IPS DF 4.7 (cell line): ENCODE results near the gene PACC1.

Experiments used
- DNase-seq: peaks from one replicate; pipeline ENCODE4 v3.0.0-alpha.2; 2013; ENCODE audit warnings: low spot score; ENCODE audit errors: extremely low read depth

The PACC1 gene

DNA sequence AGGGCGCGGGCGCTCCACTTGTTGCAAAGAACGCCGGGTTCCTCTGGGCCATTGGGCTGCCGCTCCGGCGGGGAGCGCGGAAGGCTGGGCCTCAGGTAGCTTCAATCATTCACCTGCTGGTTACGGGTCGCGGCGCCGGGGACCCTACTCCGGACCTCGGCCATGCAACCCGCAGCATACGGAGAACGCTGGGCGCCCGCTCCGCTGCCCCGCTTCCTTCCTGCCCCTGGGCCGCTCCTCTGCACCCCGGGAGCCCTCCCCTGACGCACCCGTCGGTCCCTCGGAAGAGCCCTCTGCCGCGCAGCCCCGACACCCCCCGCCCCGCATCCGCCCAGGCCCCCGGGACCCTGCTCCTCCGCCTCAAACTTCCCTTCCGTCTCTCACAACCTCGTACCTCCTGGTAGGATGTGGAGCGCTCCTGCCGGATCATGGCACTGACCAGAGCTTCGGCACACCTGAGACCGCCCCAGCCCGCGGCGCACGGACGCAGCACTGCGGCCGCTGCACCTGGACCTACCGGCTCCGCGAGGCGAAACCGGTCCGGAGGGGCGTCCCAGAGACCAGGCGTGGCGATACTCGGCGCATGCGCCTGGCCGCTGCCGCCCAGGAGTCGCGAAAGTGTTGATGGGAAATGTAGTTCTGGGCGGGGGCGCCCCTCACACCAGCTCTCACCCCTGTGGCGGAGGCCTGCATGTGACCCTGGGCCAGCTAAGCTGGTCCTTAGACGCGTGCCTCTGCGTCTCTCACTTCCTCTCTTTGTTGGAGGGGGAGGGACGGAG, at the start of gene PACC1:
TSS of gene PACC1 (minus strand) at position 559 of the 779 bp plus-strand sequence. CDS start at position 430, 129 bp downstream.
- DNase-seq = peak; percentile 91

DNA sequence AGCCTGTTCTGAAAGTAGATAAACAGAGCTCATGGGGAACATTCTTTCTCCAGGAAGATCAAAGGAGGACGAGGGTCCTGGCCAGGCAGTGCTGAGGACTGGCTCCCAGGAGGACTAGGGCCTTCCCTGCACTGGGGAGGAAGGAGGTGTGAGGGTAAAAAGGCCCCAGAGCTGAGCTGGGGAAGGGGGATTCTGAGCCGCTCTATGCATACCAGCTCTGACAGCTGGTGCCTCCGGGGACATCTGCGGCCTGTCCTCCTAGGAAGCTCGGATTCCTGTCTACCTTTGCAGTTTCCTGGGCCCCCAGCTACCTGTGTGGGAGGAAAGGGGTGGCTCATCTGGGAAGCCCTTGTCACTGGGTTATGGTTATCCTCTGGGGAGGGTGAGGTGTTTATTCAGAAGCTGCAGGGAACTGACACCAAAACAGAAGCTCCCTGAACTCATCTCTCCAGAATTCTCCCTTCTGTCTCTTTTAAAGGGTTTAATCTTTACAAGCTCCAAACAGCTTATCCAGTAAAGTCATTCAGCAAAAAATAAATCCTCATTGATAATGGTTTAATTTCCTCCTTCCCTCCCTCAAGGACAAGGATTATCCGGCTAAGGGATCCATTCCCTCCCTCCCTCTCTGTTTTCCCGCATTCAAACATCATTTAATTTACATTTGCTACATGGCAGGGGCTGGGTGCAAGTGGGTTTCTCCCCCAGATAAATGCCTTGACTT, 49.0 kb upstream of the PACC1 start:
- no peak for DNase-seq

DNA sequence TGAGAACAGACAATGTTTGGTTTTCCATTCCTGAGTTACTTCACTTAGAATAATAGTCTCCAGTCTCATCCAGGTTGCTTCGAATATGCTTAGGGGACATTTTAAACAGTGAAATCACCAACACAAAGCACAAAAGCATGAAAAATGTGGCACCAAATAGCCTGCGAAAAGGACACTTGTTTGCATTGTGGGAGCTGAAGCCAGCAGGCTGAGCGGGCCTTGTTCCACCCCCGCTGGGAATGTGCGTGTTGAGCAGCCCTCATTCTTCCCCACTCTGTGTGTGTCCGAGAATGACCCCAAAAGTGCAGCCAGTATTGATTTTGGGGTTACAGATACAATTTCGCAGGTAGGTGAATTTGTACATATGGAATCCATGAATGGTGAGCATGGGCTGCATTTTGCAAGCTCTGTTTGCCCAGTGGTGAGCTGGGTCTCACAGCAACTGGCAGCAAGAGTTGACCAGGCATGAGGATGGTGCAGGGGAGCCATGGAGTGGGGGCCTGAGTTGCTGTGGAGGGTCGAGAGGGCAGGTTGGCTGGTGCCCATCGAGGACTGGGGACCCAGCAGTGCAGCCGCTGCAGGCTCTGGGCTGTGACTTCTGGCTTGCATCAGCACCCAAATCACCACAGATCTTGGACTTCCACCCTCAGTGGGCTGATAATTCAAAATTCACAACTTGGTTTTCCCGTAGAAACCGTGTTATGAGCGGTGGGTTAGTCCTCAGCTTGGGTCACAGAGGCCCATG, 47.4 kb upstream of the PACC1 start:
- no peak for DNase-seq

DNA sequence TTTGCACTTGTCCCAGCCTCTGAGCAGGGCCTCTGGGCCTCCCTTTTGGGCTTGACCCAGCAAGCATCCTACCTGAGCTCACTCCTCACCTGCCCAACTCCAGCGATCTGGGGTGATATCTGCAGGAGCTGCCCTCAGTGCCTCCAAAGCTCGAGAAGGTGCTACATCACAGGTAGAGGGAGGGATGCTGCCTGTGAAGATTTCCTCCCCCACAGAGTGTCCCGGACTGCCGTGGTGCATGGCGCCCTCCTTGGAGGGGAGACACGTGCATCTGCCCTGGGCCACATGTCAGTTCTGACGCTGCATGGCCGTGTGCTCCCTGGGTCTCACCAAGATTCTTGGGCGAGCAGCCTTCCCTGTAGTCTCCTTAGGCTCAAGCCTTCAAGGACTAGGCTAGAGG, 45.7 kb upstream of the PACC1 start:
- no peak for DNase-seq

DNA sequence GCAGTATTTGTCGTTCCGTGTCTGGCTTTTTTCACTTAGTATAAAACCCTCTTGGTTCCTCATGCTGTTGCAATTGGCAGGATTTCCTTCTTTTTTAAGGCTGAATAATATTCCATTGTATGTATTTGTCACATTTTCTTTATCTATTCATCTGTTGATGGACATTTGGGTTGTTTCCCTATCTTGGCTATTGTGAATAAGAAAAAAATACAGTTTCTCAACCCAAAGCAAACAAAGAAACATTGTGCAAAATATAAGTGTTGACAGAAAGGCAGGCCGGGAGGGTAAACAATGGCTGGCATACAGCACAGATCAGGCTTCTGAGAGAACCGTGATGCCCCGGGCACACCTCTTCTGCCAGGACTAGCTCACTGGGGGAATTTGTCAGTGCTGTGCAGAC, 45.0 kb upstream of the PACC1 start:
- DNase-seq = no peak

DNA sequence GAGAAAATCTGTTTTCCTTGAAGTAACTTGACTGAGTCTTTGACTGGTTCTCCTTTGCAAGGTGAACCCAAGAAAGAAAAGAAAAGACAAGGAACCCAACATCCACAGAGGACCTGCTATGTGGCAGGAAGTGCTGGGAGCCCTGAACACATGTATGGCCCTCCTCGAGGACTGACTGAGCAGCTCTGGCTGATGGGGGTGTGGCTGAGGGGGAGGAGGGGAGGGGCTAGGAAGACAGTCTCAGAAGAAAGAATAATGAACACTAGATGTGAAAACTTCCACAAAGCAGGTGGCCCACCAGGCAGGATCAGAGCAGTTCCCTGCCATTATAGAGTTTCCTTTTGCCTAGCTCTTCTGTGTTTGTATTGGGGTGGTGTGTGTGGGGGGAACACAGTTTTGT, 44.1 kb upstream of the PACC1 start:
- DNase-seq = no peak

DNA sequence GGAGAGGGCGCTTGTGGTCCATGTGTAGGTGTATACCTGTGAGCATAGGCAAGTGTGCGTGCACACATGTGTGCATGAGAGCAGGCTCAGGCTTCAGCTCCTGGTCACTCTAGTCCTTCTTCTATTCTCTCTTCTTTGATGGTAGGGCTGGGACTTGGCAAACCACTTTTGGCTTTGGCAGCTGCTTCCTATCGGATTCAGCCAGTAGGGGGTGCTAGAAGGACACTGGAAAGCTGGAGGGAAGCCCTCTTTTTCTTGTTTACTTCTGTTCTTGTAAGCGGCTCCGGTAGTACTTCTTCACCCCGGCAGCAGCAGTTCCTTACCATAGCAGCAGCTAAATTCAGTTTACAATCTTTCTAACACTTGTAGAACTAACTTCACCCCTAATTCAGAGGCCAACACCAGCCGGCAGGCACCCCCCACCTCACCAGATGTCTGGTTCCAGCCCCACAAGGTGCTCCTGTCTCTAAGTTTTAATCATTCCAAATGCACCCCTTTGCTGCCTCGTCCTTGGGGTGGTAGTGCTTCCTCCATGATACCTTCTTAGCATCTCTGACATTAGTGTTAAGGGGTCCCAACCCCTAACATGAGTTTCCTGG, 43.2 kb upstream of the PACC1 start:
- DNase-seq = peak; percentile 49

DNA sequence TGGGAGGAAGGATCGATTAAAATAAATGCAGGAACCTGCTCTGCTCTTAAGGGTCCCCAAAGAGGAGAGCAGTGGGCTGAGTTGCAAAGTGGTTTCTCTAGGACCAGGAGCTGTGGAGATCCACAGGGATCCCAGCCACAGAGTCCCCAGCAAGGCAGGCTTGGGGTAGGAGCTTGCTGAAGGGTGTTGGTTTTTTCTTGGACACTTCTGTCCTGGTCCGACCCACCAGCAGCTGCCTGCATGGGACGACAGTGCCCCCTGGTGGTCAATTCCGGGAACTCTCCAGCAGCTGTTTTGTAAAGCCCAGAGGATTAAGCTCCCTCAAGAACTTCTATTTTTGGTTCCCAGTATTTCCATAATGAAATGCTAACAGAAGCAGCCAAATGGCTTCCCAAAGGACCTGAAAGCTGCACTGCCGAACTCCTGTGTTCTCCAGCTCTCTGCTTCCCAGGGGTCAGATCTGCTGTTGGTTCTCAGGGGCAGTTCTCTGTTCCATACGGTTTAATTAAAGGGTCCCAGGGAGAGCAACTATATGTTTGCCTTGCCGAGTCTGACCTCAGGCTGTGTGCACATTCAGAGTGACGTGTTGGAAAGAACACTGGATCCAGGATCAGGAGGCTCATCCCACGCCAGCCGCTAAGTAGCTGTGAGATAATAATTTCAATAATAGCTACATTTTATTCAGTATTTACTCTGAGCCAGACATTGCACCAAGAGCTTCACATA, 41.3 kb upstream of the PACC1 start:
- peak; percentile 60 for DNase-seq

DNA sequence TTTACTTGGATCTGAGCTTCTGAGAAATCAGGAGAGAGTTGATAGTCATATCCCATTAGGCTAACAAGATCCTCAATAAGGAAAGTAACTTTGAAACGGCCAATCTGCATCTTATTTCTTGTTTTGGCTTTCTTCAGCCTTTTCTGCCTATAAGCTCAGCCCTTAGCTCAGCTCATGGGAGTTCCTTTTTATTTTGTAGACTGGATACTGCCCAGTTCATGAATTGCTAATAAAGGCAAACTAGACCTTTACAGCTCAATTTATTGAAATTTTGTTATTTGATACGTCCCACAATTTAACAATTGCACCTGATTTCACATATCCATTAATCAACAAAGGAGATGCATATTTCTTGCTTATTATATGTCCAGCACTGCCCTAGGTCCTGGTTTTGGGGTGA, 40.7 kb upstream of the PACC1 start:
- no peak for DNase-seq

DNA sequence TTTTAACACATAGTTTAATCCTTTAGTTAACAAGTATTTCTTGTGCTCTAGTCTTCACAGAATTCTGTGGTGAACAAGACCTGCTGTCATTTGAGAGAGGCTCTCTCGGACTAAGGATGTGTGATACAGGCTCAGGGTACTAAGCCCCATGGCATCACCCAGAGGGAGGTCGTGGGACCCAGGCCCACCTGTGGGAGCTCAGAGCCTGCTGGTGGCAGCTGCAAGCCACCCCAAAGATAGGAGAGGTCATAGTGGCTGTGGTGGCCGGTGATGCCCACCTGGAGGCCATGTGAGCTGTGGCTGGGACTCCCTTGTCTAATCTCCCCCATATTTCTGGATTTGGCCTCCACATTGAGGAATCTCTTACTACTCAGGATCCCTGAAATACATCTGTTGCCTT, 40.1 kb upstream of the PACC1 start:
- no peak for DNase-seq

DNA sequence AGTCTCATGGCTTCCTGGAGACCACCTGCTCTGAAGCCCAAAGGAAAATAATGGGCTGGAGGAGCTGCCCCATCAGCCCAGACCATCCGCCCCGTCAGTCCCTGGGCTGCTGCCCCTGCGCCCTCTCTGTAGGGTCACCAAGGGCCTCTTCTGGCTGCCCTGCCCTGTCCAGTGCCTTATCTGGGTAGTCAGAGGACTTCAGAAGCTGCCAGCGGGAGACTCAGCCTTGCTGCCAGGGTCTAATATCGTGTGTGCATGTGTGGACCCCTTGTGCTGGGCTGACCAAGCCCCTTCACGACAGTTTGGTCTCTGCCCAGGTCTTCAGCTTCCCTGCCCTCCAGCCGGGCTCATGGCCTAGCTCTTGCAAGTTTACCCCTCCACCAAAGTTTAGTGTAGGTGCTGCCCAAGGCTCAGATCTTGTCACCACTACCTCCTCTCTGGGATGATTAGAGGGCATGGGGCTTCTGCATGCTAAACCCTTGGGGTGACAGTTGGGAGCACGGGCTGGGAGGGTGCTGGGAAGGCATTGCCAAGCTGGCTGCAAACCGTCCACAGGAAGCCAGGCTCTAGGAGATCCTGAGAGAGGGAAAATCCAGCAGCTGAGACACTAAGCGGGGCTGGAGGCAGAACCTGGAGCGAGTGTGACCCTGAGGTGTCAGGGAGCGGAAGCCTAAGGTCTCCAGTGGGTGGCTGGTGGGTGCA, 38.6 kb upstream of the PACC1 start:
- DNase-seq = no peak

DNA sequence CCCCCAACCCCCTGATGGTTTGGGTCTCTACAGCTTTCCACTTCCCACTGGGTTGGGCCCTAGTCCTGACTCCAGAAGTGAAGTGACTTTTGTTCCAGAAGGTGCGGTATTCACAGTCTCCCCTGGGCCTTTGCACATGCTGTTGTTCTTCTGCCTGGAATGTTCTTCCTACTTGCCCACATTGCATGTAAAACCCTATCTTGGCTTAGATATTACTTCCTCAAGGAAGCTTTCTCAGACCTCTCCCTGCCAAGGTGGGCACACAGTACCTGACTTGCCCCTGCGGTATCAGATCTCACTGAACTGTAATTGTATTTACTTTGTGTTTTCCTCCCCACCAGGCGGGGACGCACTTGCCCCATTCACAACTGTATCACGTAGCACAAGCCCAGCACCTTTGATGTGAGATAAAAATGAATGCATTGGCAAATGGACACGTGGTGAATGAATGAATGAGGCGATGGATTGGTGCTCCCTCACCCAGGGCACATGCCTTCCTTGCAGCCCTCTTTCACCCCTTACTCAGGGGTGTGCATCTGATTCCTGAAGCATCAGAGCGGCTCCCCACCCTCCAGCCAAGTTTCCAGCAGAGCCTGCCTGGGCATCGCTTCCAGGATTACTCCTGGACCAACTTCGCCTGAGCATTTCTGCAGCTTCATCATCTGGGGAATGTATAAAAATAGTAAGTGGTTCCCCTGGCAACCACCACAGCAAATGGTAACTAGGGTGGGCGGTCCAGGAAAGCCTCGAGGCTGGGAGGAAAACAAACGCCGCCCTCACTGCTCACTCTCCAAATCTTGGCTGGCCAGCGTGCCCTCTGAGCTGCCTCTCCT, 37.9 kb upstream of the PACC1 start:
- DNase-seq = no peak

DNA sequence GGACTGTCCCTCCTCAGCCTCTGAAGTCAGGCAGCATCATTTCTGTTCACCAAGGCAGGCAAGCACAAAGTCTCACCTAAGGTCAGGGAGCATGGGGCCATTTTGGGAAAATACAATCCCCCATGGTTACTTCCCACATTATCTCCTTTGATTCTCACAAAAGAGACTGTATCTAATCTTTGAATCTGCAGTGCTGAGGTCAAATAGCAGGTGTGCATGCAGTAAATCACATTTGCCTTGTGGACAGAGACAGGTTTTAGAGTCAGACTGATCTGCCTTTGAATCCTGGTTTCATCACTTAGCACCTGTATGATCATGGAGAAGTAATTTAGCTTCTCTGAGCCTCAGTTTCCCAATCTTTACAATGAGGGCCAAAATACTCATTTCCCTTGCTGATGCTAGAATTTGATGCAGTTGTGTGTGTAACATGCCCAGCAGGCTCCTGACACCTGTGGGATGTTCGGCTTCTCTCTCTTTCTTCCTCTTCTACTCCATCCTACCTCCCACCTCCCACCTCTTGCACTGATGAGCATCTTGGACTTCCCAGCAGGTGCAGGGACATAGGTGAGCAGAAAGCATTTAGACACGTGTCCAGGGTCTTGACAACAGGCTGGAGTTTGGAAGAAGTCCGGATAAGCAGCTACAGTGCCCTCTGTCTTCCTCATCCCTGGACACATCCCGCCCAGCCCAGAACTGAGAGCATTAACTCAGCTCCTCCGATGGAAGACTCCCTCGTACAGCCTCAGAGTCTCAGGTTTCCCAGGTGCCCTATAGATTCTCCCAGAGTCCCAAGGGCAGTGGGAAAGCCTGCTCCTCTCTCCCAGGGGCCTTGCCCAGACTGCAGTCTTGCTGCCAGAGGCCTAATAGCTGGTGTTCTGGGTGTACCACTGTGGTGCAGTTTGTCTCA, 37.0 kb upstream of the PACC1 start:
- DNase-seq = no peak

DNA sequence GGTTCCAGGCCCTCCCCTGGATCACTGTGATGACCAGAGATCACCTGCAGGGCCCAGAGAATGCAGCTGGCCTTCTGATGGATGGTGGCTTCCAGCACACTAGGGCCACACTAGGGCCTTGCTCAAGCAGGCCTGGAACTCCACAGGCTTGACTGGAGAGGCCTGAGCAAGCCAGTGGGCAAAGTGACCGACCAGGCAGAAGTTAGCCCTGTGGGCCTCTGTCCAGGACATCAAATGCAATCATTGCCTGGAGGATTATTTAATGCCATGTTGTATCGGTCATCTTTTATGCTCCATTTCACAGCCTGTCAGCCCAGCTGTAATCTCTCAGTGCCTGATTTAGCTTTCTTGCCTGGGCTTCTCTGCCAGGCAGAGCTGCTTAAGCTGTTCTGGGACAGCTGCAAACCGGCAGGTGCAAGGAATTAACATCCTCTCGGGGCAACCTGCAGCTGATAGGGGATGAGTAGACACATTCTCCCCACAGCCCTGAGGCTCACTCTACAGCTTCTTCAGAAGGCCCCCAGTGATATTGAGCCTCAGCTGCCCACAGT, 35.7 kb upstream of the PACC1 start:
- DNase-seq = no peak

DNA sequence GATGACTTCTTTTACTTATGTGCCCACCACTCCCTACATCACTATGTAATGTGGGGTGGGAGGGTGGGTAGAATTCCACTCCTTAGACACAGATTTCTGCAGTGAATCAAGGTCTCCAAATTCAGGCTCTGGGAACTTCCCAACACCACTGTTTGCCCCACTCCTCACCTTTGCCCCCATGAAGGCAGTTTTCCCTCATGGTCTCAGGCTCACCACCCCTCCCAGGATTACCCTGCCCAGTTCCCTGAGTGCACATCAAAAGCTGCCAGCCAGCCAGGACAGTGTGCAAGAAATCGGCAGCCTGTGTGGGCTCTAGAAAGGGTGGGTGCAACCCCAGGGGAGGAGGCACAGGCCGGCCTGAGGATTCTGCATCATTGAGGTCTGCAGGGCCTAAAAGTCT, 32.8 kb upstream of the PACC1 start:
- DNase-seq = no peak

DNA sequence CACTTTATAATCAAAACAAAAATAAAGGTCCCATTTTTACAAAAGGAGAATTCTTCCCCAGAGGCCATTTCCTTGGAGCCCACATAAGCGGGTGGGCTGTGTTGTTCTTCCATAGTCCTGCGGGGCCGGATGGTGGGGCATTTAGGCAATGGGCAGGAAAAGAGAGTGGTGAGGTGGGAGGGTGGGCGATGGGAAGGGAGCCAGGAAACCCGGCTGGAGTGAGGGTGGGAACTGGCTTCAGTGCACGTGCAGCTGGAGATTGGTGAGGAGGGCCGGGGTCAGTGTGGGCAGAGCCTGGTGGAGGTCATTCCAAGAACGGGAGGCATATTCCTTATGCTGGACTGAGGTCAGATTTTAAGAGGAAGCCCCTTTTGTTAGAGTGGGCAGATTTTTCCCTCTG, 31.6 kb upstream of the PACC1 start:
- no peak for DNase-seq

DNA sequence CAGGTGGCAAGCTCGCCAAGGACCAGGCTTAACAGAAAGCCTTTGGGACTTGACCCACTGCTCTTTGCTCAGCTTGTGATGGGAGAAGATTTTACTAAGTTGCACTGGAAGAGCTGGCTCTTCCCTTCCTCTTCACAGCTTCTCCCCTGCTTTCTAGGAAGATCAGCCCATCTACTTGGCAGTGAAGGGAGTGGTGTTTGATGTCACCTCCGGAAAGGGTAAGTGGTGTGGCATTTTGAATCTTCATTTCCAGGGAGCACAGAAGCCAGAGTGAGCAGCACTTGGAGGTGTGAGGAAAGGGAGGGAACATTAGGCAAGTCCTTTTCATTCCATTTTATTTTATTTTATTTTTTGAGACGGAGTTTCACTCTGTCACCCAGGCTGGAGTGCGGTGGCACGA, 27.7 kb upstream of the PACC1 start:
- no peak for DNase-seq

DNA sequence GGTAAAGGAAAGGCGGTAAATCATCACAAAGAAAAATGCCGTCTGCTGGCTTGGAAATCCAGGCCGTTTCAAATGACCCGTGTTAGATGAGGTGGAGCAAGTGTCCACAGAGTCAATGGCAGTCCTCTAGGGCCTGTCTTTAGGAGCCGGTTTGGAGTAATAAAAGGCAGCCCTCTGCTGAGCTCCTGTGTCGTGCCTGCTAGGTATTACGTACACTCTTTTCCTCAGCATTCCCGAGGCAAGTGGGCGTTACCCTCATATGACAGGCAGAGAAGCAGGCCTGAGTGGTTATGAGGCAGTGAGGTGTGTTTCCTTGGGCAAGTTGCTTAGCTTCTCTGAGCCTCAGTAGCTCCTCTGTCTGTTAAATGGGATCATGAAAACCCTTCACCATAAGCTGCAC, 25.7 kb upstream of the PACC1 start:
- DNase-seq = no peak
